Thyroid gland (tissue), 4 donors: ENCODE results near the gene TRPC1.

Source experiments
- CTCF ChIP-seq, 6 experiments: fragments of 200-600 bp in 3 of 6; fragments of 450-650 bp in 3 of 6; sonication (generic) in 3 of 6; IDR thresholded peaks; one replicate each; pipeline ENCODE4 v1.5.1; 2016 to 2019; ENCODE audit warnings: antibody characterized with exemption in 6 of 6, mild to moderate bottlenecking in 2 of 6, inconsistent platforms in 1 of 6, moderate library complexity in 1 of 6
- POLR2A ChIP-seq, 2 donors: fragments of 450-650 bp; IDR thresholded peaks; one replicate each; pipeline ENCODE4 v1.6.1; 2017; ENCODE audit warnings: antibody characterized with exemption in 2 of 2, mild to moderate bottlenecking in 2 of 2, moderate library complexity in 1 of 2

- TF ChIP-seq CTCF (IDR thresholded peaks at IDR 0.05), result no peak
- no peak for TF ChIP-seq POLR2A (IDR thresholded peaks at IDR 0.05)
These were observed 44.5 kb downstream of the TRPC1 start for GRCh38 chr3:142768338-142768737.
